Keratinocyte (primary cell): ENCODE results near the gene ERFE. TPM values are rescaled to one million over a fixed set of nuclear protein-coding genes. Genes with fewer than 3 reads are reported as not detected.

Source experiments
- DNase-seq: peaks from one replicate; pipeline ENCODE4 v3.0.0-alpha.2; 2011; ENCODE audit warnings: low read depth, missing footprints, low spot score
- FAIRE-seq: peaks from 2 replicates; lab custom pipeline; 2011; peaks lifted over from hg19 to GRCh38; lab: Jason Lieb, UNC
- H2AFZ ChIP-seq: 2 replicates; pipeline ENCODE4 v1.6.0; 2012; ENCODE audit warnings: low read length, control low read depth, inconsistent platforms; ENCODE audit not compliant: control insufficient read depth
- H3K27ac ChIP-seq: 2 replicates; pipeline ENCODE4 v1.5.1; 2011; ENCODE audit warnings: low read length; ENCODE audit not compliant: control insufficient read depth, insufficient read depth
- H3K27me3 ChIP-seq: 3 replicates; pipeline ENCODE4 v1.6.0; 2011; ENCODE audit warnings: low read length; ENCODE audit not compliant: control insufficient read depth, insufficient read depth; ENCODE audit errors: extremely low read depth
- H3K36me3 ChIP-seq, 2 experiments: 2 replicates in 1 of 2; 3 replicates in 1 of 2; pipeline ENCODE4 v1.5.1; 2011; ENCODE audit warnings: low read length in 2 of 2, mild to moderate bottlenecking in 1 of 2; ENCODE audit not compliant: control insufficient read depth in 2 of 2, insufficient read depth in 2 of 2; ENCODE audit errors: extremely low read depth in 1 of 2
- H3K4me1 ChIP-seq: 3 replicates; pipeline ENCODE4 v1.5.1; 2011; ENCODE audit warnings: low read length; ENCODE audit not compliant: control insufficient read depth, insufficient read depth; ENCODE audit errors: extremely low read depth
- H3K4me2 ChIP-seq: 3 replicates; pipeline ENCODE4 v1.6.0; 2011; ENCODE audit warnings: low read depth, low read length; ENCODE audit not compliant: control insufficient read depth, insufficient read depth; ENCODE audit errors: extremely low read depth
- H3K4me3 ChIP-seq, 3 experiments: fragments of 200-600 bp in 1 of 3; sonication (generic) in 1 of 3; 2 replicates in 2 of 3; 3 replicates in 1 of 3; pipeline ENCODE4 v1.5.1; 2011 to 2016; ENCODE audit warnings: low read length in 3 of 3, mild to moderate bottlenecking in 3 of 3, control low read depth in 2 of 3, inconsistent platforms in 1 of 3, low read depth in 1 of 3, mixed read lengths in 1 of 3, mixed run types in 1 of 3, moderate library complexity in 1 of 3; ENCODE audit not compliant: control insufficient read depth in 2 of 3, insufficient read depth in 2 of 3; ENCODE audit errors: extremely low read depth in 1 of 3
- H3K79me2 ChIP-seq: 2 replicates; pipeline ENCODE4 v1.6.0; 2012; ENCODE audit warnings: low read length; ENCODE audit not compliant: control insufficient read depth, insufficient read depth
- H3K9ac ChIP-seq: 3 replicates; pipeline ENCODE4 v1.6.0; 2011; ENCODE audit warnings: low read length; ENCODE audit not compliant: control insufficient read depth, insufficient read depth; ENCODE audit errors: extremely low read depth
- H3K9me1 ChIP-seq: 3 replicates; pipeline ENCODE4 v1.6.0; 2011; ENCODE audit warnings: low read length; ENCODE audit not compliant: control insufficient read depth, insufficient read depth; ENCODE audit errors: extremely low read depth
- H3K9me3 ChIP-seq: 2 replicates; pipeline ENCODE4 v1.5.1; 2012; ENCODE audit warnings: low read depth, low read length; ENCODE audit not compliant: control insufficient read depth
- H4K20me1 ChIP-seq: 3 replicates; pipeline ENCODE4 v1.6.0; 2011; ENCODE audit warnings: low read length; ENCODE audit not compliant: control insufficient read depth, insufficient read depth; ENCODE audit errors: extremely low read depth
- CTCF ChIP-seq, 3 experiments: IDR thresholded peaks in 1 of 3; conservative IDR thresholded peaks in 1 of 3; optimal IDR thresholded peaks in 1 of 3; 2 replicates in 2 of 3; 3 replicates in 1 of 3; pipeline versions ENCODE3 to v1.5.1; 2011; ENCODE audit warnings: low read length in 3 of 3, mild to moderate bottlenecking in 3 of 3, moderate library complexity in 2 of 3, control low read depth in 1 of 3, inconsistent platforms in 1 of 3; ENCODE audit not compliant: insufficient read depth in 2 of 3; ENCODE audit errors: extremely low read depth in 1 of 3
- EZH2 ChIP-seq: IDR thresholded peaks from one replicate; pipeline ENCODE4 v1.6.1; 2012; ENCODE audit warnings: inconsistent platforms, mild to moderate bottlenecking, low read length, moderate library complexity
- dilution Hi-C: fragments of 300-500 bp; cut with MboI; formaldehyde crosslinking; loops from one replicate; pipeline ENCODE4 v1.7.0; 2020; ENCODE audit warnings: low sequenced_read_pairs; ENCODE audit not compliant: extremely low pct_ligation_motif_present
- polyA plus RNA-seq, 5 experiments: library from polyadenylated mRNA; depleted of rRNA in 3 of 5; stranded (reverse) in 3 of 5; stranded (forward) in 1 of 5; unstranded in 1 of 5; fragments of >200 nt; gene quantifications; 1 replicate in 1 of 5; 2 replicates in 3 of 5; 3 replicates in 1 of 5; pipeline versions ENCODE4 v1.2.1 to v1.2.3, GENCODE V29; 2011 to 2012; ENCODE audit warnings: missing spikeins in 2 of 5, low read depth in 1 of 5, low replicate concordance in 1 of 5

The ERFE gene
- polyA plus RNA-seq, 1 donor (not counting 4 experiments of a cell fraction or from before 2014, with no cell fraction given), result 0.14 TPM

GRCh38 chr2:238207006-238207405 lies 48.2 kb downstream of the ERFE start:
- TF ChIP-seq CTCF (optimal IDR thresholded peaks at IDR 0.05 in 1 of 3, IDR thresholded peaks at IDR 0.05 in 1 of 3, conservative IDR thresholded peaks at IDR 0.05 in 1 of 3; ENCODE audit: extremely low read depth in 1 of 3, insufficient read depth in 2 of 3, low read length in 3 of 3) (no peak), EZH2 (no peak)

GRCh38 chr2:238216651-238217184 lies 57.9 kb downstream of the ERFE start:
- Histone ChIP-seq H3K79me2 (no peaks in the 10 kb centered on the region), H3K4me2 (no peak overlapping the region), H2AFZ (no peak overlapping the region), H3K9me3 (no peaks in the 10 kb centered on the region), H3K9ac (no peak overlapping the region), H3K27me3 (no peaks in the 10 kb centered on the region), H3K4me1 (no peaks in the 10 kb centered on the region), H3K9me1 (no peaks in the 10 kb centered on the region), H4K20me1 (no peaks in the 10 kb centered on the region), H3K36me3 (no peaks in the 10 kb centered on the region), H3K4me3 (no peak overlapping the region), H3K27ac (no peak overlapping the region)
- TF ChIP-seq CTCF (optimal IDR thresholded peaks at IDR 0.05 in 1 of 3, IDR thresholded peaks at IDR 0.05 in 1 of 3, conservative IDR thresholded peaks at IDR 0.05 in 1 of 3; ENCODE audit: extremely low read depth in 1 of 3, insufficient read depth in 2 of 3, low read length in 3 of 3) (no peak), EZH2 (no peak)
- dilution Hi-C loops, result no loop called here
- DNase-seq (no peak), FAIRE-seq (no peak)

More at GRCh38 chr2:238207006-238207405, 48.2 kb downstream of the ERFE start:
- Histone ChIP-seq H3K27ac (no peak overlapping the region), H4K20me1 (peaks cover 5% of the 10 kb centered on the region), H2AFZ (no peak overlapping the region), H3K4me2 (no peak overlapping the region), H3K36me3 (no peaks in the 10 kb centered on the region), H3K27me3 (peaks cover 5% of the 10 kb centered on the region), H3K9me1 (no peaks in the 10 kb centered on the region), H3K79me2 (peaks cover 14% of the 10 kb centered on the region), H3K4me1 (peaks cover 6% of the 10 kb centered on the region), H3K4me3 (no peak overlapping the region), H3K9ac (no peak overlapping the region), H3K9me3 (no peaks in the 10 kb centered on the region)
- dilution Hi-C loops, result no loop called here
- no peak for DNase-seq
- no peak for FAIRE-seq

Other genes with a start within 250 kb of the ERFE start
- 63.6 to 98.6 TPM (median 95.6 TPM) in 3 replicates for gene UBE2F, start 192.0 kb upstream of the ERFE start, polyA plus RNA-seq
- 11.4 to 11.9 TPM (median 11.8 TPM) in 3 replicates for gene SCLY, start 98.0 kb upstream of the ERFE start, polyA plus RNA-seq
- 0.14 to 0.19 TPM (median 0.16 TPM) in 3 replicates for gene ESPNL, start 58.6 kb upstream of the ERFE start, polyA plus RNA-seq
- gene KLHL30, start 20.3 kb upstream of the ERFE start, polyA plus RNA-seq, result not detected in 3 replicates
- gene ILKAP, start 44.7 kb downstream of the ERFE start, polyA plus RNA-seq, result 30.6 to 39.1 TPM (median 37.5 TPM) in 3 replicates
- gene HES6, start 81.1 kb downstream of the ERFE start, polyA plus RNA-seq, result 0.76 to 0.80 TPM (median 0.77 TPM) in 3 replicates
- gene PER2, start 129.6 kb downstream of the ERFE start, polyA plus RNA-seq, result 0.68 to 2.0 TPM (median 1.6 TPM) in 3 replicates
- 6.4 to 7.0 TPM (median 7.0 TPM) in 3 replicates for gene TRAF3IP1, start 161.5 kb downstream of the ERFE start, polyA plus RNA-seq